Mucosa of descending colon (tissue), 3 donors: Measurements from ENCODE around the gene NSL1. TPM values are rescaled to one million over a fixed set of nuclear protein-coding genes. Genes with fewer than 3 reads are reported as not detected.
A peak's percentile ranks its signal among the peaks of the same experiment; 100 is the strongest.

Experiments used
- ATAC-seq: fragments of 200-7000 bp; cut with Tn5 transposase; one replicate; pipeline ENCODE4 v1.9.1; 2020; ENCODE audit warnings: mild to moderate bottlenecking, moderate library complexity
- DNase-seq, 3 donors: peaks; one replicate each; pipeline ENCODE4 v3.0.0-alpha.2; 2020
- H3K36me3 ChIP-seq: fragments of 200-600 bp; one replicate; pipeline ENCODE4 v1.8.0; 2021; ENCODE audit warnings: low read depth, mild to moderate bottlenecking
- H3K4me1 ChIP-seq: fragments of 200-600 bp; one replicate; pipeline ENCODE4 v1.8.0; 2021; ENCODE audit warnings: low read depth, mild to moderate bottlenecking
- H3K4me3 ChIP-seq: fragments of 200-600 bp; one replicate; pipeline ENCODE4 v1.8.0; 2021; ENCODE audit warnings: mild to moderate bottlenecking
- H3K9me3 ChIP-seq: fragments of 200-600 bp; one replicate; pipeline ENCODE4 v1.8.0; 2021; ENCODE audit warnings: mild to moderate bottlenecking
- intact Hi-C, 2 donors: fragments of 100-400 bp; cut with DNase I in 1 of 2; cut with micrococcal nuclease in 1 of 2; formaldehyde crosslinking; loops; one replicate each; pipeline versions ENCODE4 v1.11.0 to v1.11.1; 2022; cut with DNase I, micrococcal nuclease
- total RNA-seq, 3 donors: library from RNA; stranded (reverse); fragmentation: NEBNext Ultra II Directional in 2 of 3; extraction: Animal tissue kit (Norgen Biotek cat#: 25700) in 2 of 3; gene quantifications; one replicate each; pipeline versions ENCODE4 v1.2.1 to v1.2.4, GENCODE V29; 2021 to 2023
- TF ChIP-seq, protein P1 (sequence below): fragments of 200-600 bp; IDR thresholded peaks from one replicate; pipeline ENCODE4 v1.8.0; 2022; ENCODE audit warnings: antibody characterized with exemption, mild to moderate bottlenecking
- donor health status: DM: no; HTN: no; CAD: no; lungs with moderate emphysema.
- donor health status: DM: no; HTN: no; CAD: no.
- donor health status: DM: no; HTN: yes; CAD: no.

Gene NSL1
- total RNA-seq, 3 donors from 2014 or later: 20.4 to 25.3 (median 21.5) TPM

DNA sequence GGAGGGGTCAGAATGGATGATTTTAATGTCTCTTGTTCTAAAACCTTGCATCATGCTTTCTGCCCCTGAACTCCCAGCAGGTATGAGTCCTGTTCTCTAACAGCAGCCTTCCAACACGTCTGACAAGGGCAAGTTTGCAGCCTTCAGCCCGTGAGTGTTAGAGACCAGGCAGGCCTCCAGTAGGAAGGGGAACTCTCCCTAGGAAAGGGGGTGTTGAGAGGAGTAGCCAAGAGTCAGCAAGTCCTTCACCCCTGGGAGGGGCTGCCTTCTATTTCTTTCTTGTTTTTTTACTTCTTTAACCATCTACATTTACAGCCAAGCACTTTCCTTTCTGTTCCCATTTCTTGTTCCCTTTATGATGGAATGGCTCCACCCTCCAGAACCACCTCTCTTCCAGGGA lies 106.1 kb downstream of the NSL1 start:
- no peak for DNase-seq
- Histone ChIP-seq H3K4me3 (no peak overlapping the region), H3K9me3 (no peaks in the 10 kb centered on the region), H3K36me3 (no peaks in the 10 kb centered on the region), H3K4me1 (no peaks in the 10 kb centered on the region)
- TF ChIP-seq, protein P1, sequence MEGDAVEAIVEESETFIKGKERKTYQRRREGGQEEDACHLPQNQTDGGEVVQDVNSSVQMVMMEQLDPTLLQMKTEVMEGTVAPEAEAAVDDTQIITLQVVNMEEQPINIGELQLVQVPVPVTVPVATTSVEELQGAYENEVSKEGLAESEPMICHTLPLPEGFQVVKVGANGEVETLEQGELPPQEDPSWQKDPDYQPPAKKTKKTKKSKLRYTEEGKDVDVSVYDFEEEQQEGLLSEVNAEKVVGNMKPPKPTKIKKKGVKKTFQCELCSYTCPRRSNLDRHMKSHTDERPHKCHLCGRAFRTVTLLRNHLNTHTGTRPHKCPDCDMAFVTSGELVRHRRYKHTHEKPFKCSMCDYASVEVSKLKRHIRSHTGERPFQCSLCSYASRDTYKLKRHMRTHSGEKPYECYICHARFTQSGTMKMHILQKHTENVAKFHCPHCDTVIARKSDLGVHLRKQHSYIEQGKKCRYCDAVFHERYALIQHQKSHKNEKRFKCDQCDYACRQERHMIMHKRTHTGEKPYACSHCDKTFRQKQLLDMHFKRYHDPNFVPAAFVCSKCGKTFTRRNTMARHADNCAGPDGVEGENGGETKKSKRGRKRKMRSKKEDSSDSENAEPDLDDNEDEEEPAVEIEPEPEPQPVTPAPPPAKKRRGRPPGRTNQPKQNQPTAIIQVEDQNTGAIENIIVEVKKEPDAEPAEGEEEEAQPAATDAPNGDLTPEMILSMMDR: no peak
- intact Hi-C loops: no loop called here
- no peak for ATAC-seq

DNA sequence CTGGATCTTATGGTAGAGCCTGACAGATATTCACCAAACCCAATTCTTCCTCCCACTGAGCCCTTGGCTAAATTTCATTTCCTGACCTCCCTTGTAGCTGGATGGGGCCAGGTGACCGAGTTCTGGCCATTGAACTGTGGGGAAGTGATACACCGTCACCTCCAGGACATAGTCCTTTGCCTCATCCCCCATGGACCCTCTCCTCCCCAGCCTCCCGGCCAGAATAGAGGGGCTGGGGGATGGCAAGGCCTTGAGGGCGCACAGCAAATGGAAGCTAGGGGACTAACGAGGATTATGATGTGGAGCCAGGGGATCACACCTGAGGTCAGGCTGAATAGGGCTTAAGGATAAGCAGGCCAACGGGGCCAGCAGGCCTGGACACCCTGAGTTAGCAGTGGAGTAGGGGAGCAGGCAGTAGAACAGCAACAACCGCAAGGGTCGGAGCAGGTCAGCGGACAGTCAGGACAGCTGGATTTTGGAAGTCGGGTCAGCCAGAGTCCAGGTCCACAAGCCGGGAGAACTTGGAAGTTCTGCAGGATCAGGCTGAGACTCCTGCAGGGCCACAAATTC lies 107.0 kb downstream of the NSL1 start:
- DNase-seq (no peak), ATAC-seq (no peak)
- H3K36me3 ChIP-seq: no peaks in the 10 kb centered on the region
- TF ChIP-seq, protein P1: no peak
- no peaks in the 10 kb centered on the region for H3K9me3 ChIP-seq
- no peaks in the 10 kb centered on the region for H3K4me1 ChIP-seq
- H3K4me3 ChIP-seq: no peak overlapping the region
- intact Hi-C loops: no loop called here

DNA sequence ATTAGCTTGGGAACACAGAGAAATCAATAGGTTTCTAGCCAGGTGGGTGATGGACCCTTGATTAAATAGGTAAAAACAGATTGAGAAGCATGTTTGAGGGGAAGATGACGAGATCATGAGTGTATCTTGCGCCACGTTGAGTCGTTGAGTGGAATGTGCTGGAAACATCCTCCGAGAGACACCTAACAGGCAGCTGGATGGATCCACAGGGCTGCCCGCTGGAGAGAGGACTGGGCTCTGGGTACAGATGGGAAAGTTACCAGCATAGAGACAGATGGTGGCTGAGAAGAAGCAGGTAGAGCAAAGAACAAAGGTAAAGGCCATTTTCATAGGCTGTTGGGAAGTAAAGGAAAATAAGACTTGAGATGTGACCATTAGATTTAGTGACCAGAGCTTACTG lies 107.5 kb downstream of the NSL1 start:
- no peak for ATAC-seq
- intact Hi-C loops: no loop called here
- H3K36me3 ChIP-seq: no peaks in the 10 kb centered on the region
- TF ChIP-seq, protein P1: no peak
- H3K4me1 ChIP-seq: no peaks in the 10 kb centered on the region
- no peak for DNase-seq
- H3K4me3 ChIP-seq: no peak overlapping the region
- no peaks in the 10 kb centered on the region for H3K9me3 ChIP-seq

DNA sequence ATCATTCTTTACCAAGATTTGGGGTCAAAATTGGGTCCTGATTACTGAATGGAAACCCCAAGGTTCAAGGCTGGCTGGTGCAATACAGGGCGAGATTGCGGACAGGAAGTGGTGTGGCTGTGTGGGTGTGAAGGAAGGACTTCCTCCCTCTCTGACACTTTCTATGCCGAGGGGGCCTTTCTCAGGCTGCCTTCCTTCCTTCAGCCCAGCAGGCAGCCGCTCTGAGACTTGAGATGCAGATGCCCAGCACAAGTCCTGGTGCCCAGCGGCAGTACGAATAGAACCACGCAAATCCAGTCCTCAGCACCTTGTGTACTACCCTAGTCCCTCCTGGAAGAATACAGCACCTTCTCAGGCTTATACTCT lies 108.2 kb downstream of the NSL1 start:
- Histone ChIP-seq H3K4me1 (no peaks in the 10 kb centered on the region), H3K4me3 (no peak overlapping the region), H3K36me3 (no peaks in the 10 kb centered on the region), H3K9me3 (no peaks in the 10 kb centered on the region)
- ATAC-seq (peak; percentile 73), DNase-seq (peak; percentile 42 to 61 (median 43))
- intact Hi-C loops: no loop called here
- TF ChIP-seq, protein P1: no peak

DNA sequence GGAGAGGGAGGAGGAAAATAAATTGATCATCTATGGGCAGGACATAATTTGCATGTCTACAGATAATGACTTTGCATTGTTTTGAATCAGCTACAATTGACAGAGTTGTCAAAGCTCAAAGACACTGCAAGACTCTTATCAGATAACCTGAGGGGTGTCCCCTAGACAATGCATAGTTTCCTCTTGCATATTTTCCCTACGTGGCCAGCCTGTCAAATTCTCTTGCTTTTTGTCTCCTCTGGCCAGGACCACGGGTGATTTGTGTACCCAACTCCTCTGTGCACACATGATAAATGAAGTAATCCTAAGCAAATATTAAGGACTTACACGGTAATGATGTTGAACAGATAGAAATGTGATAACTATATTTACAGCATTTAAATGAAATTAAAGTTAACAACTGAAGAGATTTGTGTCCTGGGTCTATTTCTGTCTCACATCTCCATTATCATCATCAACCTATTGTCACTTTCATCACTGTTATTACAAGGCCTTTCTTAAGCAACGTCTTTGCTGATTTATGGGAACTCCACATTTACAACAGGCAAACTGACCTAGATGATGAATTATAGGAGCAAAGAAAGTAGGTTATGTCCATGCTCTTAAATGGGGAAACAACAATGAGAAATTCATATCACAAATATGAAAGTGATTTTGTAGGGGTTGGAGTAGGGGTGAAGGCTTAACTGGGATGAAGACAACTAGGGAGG lies 110.7 kb downstream of the NSL1 start:
- no peak for DNase-seq
- Histone ChIP-seq H3K36me3 (no peaks in the 10 kb centered on the region), H3K4me1 (no peaks in the 10 kb centered on the region), H3K9me3 (no peaks in the 10 kb centered on the region), H3K4me3 (no peak overlapping the region)
- ATAC-seq: no peak
- intact Hi-C loops: no loop called here
- TF ChIP-seq, protein P1: no peak
